B cell (primary cell): ENCODE results near the gene SMIM41. TPM values are rescaled to one million over a fixed set of nuclear protein-coding genes. Genes with fewer than 3 reads are reported as not detected.
A peak's percentile ranks its signal among the peaks of the same experiment; 100 is the strongest.

Experiments
- ATAC-seq: fragments of 200-7000 bp; cut with Tn5 transposase; one replicate; pipeline ENCODE4 v1.10.0; 2021; ENCODE audit warnings: low read depth, mild to moderate bottlenecking, moderate number of reproducible peaks, moderate library complexity
- CTCF ChIA-PET: fragments of 350-600 bp; sonication (Branson Sonifier 250); formaldehyde crosslinking; loops from one replicate; lab custom pipeline; 2021; ENCODE audit warnings: antibody characterized with exemption, inconsistent platforms; lab: Charles Lee
- POLR2A ChIA-PET: fragments of 350-600 bp; sonication (Branson Sonifier 250); formaldehyde crosslinking; loops from one replicate; lab custom pipeline; 2021; ENCODE audit warnings: antibody characterized with exemption; lab: Charles Lee
- DNase-seq: peaks from one replicate; pipeline ENCODE4 v3.0.0; 2013
- H2AFZ ChIP-seq: 2 replicates; pipeline ENCODE4 v1.6.1; 2012; ENCODE audit warnings: mild to moderate bottlenecking, low read depth, low read length; ENCODE audit not compliant: insufficient read depth, poor library complexity, severe bottlenecking
- H3K27ac ChIP-seq, 2 donors: 1 replicate in 1 of 2; 2 replicates in 1 of 2; pipeline ENCODE4 v1.5.1; 2012 to 2013; ENCODE audit warnings: low read length in 2 of 2, mild to moderate bottlenecking in 2 of 2, moderate library complexity in 1 of 2
- H3K27me3 ChIP-seq, 4 experiments: fragments of 200-600 bp in 1 of 4; sonication (generic) in 1 of 4; replicated peaks in 1 of 4; 1 replicate in 2 of 4; 2 replicates in 2 of 4; pipeline versions ENCODE4 v1.6.1 to v1.7.0; 2013 to 2016; ENCODE audit warnings: low read length in 3 of 4, mild to moderate bottlenecking in 2 of 4, mixed read lengths in 1 of 4, moderate library complexity in 1 of 4; ENCODE audit not compliant: insufficient read depth in 4 of 4, control insufficient read depth in 3 of 4; ENCODE audit errors: control extremely low read depth in 1 of 4
- H3K36me3 ChIP-seq, 2 experiments: replicated peaks in 1 of 2; 1 replicate in 1 of 2; 2 replicates in 1 of 2; pipeline versions ENCODE4 v1.6.1 to v1.7.1; 2013; ENCODE audit warnings: low read length in 1 of 2; ENCODE audit not compliant: insufficient read depth in 2 of 2, control insufficient read depth in 1 of 2; ENCODE audit errors: control extremely low read depth in 1 of 2, extremely low read depth in 1 of 2
- H3K4me1 ChIP-seq, 2 donors: fragments of 200-600 bp in 1 of 2; sonication (generic) in 1 of 2; 1 replicate in 1 of 2; 2 replicates in 1 of 2; pipeline versions ENCODE4 v1.5.1 to v1.6.1; 2013 to 2017; ENCODE audit warnings: low read length in 2 of 2; ENCODE audit not compliant: control insufficient read depth in 2 of 2, insufficient read depth in 2 of 2
- H3K4me2 ChIP-seq: replicated peaks from 2 replicates; pipeline ENCODE3; 2012; ENCODE audit warnings: mild to moderate bottlenecking, low read depth, low read length; ENCODE audit not compliant: poor library complexity, severe bottlenecking
- H3K4me3 ChIP-seq, 5 experiments: fragments of 200-600 bp in 1 of 5; sonication (generic) in 1 of 5; 1 replicate in 3 of 5; 2 replicates in 2 of 5; pipeline versions ENCODE4 v1.5.1 to v1.7.0; 2011 to 2016; ENCODE audit warnings: low read length in 4 of 5, mild to moderate bottlenecking in 4 of 5, low read depth in 2 of 5, control low read depth in 1 of 5, moderate library complexity in 1 of 5; ENCODE audit not compliant: insufficient read depth in 1 of 5; ENCODE audit errors: control extremely low read depth in 1 of 5, extremely low read depth in 1 of 5
- H3K79me2 ChIP-seq: fragments of 200-600 bp; sonication (generic); one replicate; pipeline ENCODE4 v1.6.0; 2016; ENCODE audit warnings: low read length; ENCODE audit not compliant: control insufficient read depth, insufficient read depth
- H3K9ac ChIP-seq: fragments of 200-600 bp; sonication (generic); 2 replicates; pipeline ENCODE4 v1.6.1; 2017; ENCODE audit warnings: mild to moderate bottlenecking, low read length, moderate library complexity
- H3K9me3 ChIP-seq, 3 donors: one replicate each; pipeline versions ENCODE4 v1.6.1 to v1.7.1; 2013; ENCODE audit warnings: low read length in 2 of 3; ENCODE audit not compliant: control insufficient read depth in 2 of 3, insufficient read depth in 1 of 3; ENCODE audit errors: control extremely low read depth in 1 of 3
- H4K20me1 ChIP-seq: 2 replicates; pipeline ENCODE4 v1.6.0; 2012; ENCODE audit warnings: mild to moderate bottlenecking, low read length; ENCODE audit not compliant: insufficient read depth, control insufficient read depth, poor library complexity, severe bottlenecking
- H3K27ac Mint-ChIP-seq: one replicate; pipeline ENCODE4 v1.8.0; 2021; ENCODE audit warnings: mixed read lengths
- H3K27me3 Mint-ChIP-seq: one replicate; pipeline ENCODE4 v1.8.0; 2021; ENCODE audit warnings: mixed read lengths
- H3K4me1 Mint-ChIP-seq: one replicate; pipeline ENCODE4 v1.8.0; 2021; ENCODE audit warnings: mixed read lengths
- H3K4me3 Mint-ChIP-seq: one replicate; pipeline ENCODE4 v1.8.0; 2021; ENCODE audit warnings: mixed read lengths
- H3K9me3 Mint-ChIP-seq: one replicate; pipeline ENCODE4 v1.8.0; 2022; ENCODE audit warnings: mixed read lengths; ENCODE audit not compliant: insufficient read depth
- EZH2 ChIP-seq: IDR thresholded peaks from 2 replicates; pipeline ENCODE4 v1.6.1; 2012; ENCODE audit warnings: borderline replicate concordance, low read depth, mild to moderate bottlenecking, moderate library complexity, low read length; ENCODE audit not compliant: insufficient read depth, poor library complexity, severe bottlenecking
- WGBS: methylation state at CpG from one replicate; pipeline ENCODE4 v1.1.5; 2013; ENCODE audit warnings: missing lambda C conversion rate; ENCODE audit not compliant: insufficient coverage; 5-methylcytosine and 5-hydroxymethylcytosine counted together
- intact Hi-C: fragments of 100-400 bp; cut with micrococcal nuclease; formaldehyde crosslinking; loops from one replicate; pipeline ENCODE4 v1.10.0; 2022
- polyA plus RNA-seq: library from polyadenylated mRNA; depleted of rRNA; stranded (reverse); fragments of >200 nt; gene quantifications from 2 replicates; pipeline ENCODE4 v1.2.3, GENCODE V29; 2012
- total RNA-seq, 2 donors: library from RNA; stranded (reverse); fragments of 120-200 nt in 1 of 2; gene quantifications; 1 replicate in 1 of 2; 2 replicates in 1 of 2; pipeline versions ENCODE4 v1.2.3 to v1.2.4, GENCODE V29; 2013 to 2022
- TF ChIP-seq, protein P1 (sequence below): fragments of 200-600 bp; IDR thresholded peaks from one replicate; pipeline ENCODE4 v1.8.0; 2022; ENCODE audit warnings: antibody characterized with exemption, mild to moderate bottlenecking

Gene SMIM41
- total and polyA plus RNA-seq, 2 donors (not counting 1 experiment from before 2014, with no cell fraction given) = 0.12 TPM; not detected in 1

DNA sequence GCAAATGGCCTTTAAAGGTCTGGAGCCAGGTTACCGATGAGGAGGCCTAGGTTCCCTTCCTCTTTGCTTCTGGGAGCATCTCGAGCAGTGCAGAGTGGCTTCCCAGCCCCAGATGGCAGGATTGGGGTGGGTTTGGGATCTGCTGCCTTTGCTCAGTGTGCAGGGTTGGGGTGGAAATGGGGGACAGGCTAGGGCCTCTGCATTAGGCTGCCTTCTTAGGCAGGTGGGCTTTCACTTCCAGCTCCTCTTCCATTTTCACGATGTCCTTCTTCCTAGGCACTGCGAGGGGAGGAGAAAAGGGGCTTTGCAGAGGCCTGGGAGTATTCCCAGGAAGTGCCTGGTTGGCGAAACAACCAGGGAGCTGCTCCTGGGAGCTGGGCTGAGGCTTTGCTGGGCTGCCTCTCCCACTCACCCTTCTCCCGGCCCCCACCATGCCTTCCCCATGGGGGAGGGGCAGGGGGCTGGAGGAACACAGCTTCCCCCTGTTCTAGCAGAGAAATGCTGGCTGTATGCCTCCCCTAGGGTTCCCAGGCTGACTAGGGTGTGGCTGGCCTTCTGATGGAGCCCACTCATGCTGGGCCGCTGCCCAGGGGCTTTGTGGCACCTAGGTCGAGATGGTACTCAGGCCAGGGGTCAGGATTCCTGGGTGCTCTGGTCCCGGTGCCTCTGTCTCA, 25.8 kb upstream of the SMIM41 start:
- ChIA-PET POLR2A (no interaction called here), CTCF (interaction anchor here (1.4 kb wide), 1 partner anchor 29 kb away, joined by 11 read pairs; no protein-coding TSS in a partner anchor)
- Histone ChIP-seq H3K4me2 (no peak overlapping the region), H3K27ac (no peak overlapping the region), H4K20me1 (peaks cover 39% of the 10 kb centered on the region), H3K36me3 (peaks cover 0 to 27% of the 10 kb centered on the region in 2 experiments), H3K4me1 (peaks cover 22 to 35% of the 10 kb centered on the region in 2 donors), H3K79me2 (peaks cover 6% of the 10 kb centered on the region), H3K27me3 (no peaks in the 10 kb centered on the region), H3K9ac (no peak overlapping the region), H3K9me3 (no peaks in the 10 kb centered on the region), H3K4me3 (no peak overlapping the region), H2AFZ (no peak overlapping the region)
- Mint-ChIP-seq H3K4me3 (peak overlapping the region; percentile 100), H3K9me3 (no peaks in the 10 kb centered on the region), H3K27me3 (no peaks in the 10 kb centered on the region), H3K4me1 (peaks cover 42% of the 10 kb centered on the region), H3K27ac (no peak overlapping the region)
- TF ChIP-seq EZH2 = no peak
- TF ChIP-seq, protein P1, sequence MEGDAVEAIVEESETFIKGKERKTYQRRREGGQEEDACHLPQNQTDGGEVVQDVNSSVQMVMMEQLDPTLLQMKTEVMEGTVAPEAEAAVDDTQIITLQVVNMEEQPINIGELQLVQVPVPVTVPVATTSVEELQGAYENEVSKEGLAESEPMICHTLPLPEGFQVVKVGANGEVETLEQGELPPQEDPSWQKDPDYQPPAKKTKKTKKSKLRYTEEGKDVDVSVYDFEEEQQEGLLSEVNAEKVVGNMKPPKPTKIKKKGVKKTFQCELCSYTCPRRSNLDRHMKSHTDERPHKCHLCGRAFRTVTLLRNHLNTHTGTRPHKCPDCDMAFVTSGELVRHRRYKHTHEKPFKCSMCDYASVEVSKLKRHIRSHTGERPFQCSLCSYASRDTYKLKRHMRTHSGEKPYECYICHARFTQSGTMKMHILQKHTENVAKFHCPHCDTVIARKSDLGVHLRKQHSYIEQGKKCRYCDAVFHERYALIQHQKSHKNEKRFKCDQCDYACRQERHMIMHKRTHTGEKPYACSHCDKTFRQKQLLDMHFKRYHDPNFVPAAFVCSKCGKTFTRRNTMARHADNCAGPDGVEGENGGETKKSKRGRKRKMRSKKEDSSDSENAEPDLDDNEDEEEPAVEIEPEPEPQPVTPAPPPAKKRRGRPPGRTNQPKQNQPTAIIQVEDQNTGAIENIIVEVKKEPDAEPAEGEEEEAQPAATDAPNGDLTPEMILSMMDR = no peak
- DNase-seq (no peak), ATAC-seq (no peak)
- intact Hi-C loops = no loop called here
- 93% methylated on average over 5 of the region's 9 CpGs for WGBS

DNA sequence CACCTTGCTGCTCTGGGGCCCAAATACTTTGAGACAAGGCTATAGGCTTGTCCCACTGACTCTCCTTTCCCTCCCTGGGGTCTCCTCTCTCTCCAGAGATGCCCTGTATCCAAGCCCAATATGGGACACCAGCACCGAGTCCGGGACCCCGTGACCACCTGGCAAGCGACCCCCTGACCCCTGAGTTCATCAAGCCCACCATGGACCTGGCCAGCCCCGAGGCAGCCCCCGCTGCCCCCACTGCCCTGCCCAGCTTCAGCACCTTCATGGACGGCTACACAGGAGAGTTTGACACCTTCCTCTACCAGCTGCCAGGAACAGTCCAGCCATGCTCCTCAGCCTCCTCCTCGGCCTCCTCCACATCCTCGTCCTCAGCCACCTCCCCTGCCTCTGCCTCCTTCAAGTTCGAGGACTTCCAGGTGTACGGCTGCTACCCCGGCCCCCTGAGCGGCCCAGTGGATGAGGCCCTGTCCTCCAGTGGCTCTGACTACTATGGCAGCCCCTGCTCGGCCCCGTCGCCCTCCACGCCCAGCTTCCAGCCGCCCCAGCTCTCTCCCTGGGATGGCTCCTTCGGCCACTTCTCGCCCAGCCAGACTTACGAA, 25.2 kb upstream of the SMIM41 start:
- H3K27me3 ChIP-seq = no peaks in the 10 kb centered on the region
- peak overlapping the region; percentile 15 for H3K27ac Mint-ChIP-seq
- H3K9me3 ChIP-seq = no peaks in the 10 kb centered on the region
- H3K79me2 ChIP-seq = peaks cover 5% of the 10 kb centered on the region
- H3K4me1 Mint-ChIP-seq = peaks cover 39% of the 10 kb centered on the region
- intact Hi-C loops = no loop called here
- ChIA-PET CTCF (interaction anchor here (1.0 to 1.4 kb wide), 5 partner anchors 14 to 51 kb away, joined by 3 to 11 read pairs (median 4); no protein-coding TSS in a partner anchor), POLR2A (no interaction called here)
- H3K4me1 ChIP-seq = peaks cover 22 to 34% of the 10 kb centered on the region in 2 donors
- WGBS = 93% methylated on average over 21 of the region's 21 CpGs
- H3K4me3 ChIP-seq = no peak overlapping the region
- no peak for ATAC-seq
- peak overlapping the region; percentile 15 for H3K4me3 Mint-ChIP-seq
- H4K20me1 ChIP-seq = peaks cover 39% of the 10 kb centered on the region
- peaks cover 0 to 32% of the 10 kb centered on the region in 2 experiments for H3K36me3 ChIP-seq
- H2AFZ ChIP-seq = no peak overlapping the region
- TF ChIP-seq EZH2 = no peak
- TF ChIP-seq, protein P1 = no peak
- DNase-seq = no peak
- H3K27ac ChIP-seq = no peak overlapping the region
- H3K27me3 Mint-ChIP-seq = no peaks in the 10 kb centered on the region
- H3K4me2 ChIP-seq = no peak overlapping the region
- no peak overlapping the region for H3K9ac ChIP-seq
- no peaks in the 10 kb centered on the region for H3K9me3 Mint-ChIP-seq
